WTC11 (cell line): ENCODE results near the gene COX6B2. TPM values are rescaled to one million over a fixed set of nuclear protein-coding genes. Genes with fewer than 3 reads are reported as not detected.

Source experiments
- ATAC-seq: fragments of 200-7000 bp; cut with Tn5 transposase; 2 replicates; pipeline ENCODE4 v1.10.0; 2021; ENCODE audit warnings: mild to moderate bottlenecking, moderate library complexity
- CTCF ChIA-PET: fragments of 300-600 bp; sonication (Branson Sonifier 250); formaldehyde crosslinking; loops from one replicate; lab custom pipeline; 2021; ENCODE audit warnings: antibody characterized with exemption; lab: Charles Lee
- POLR2A ChIA-PET: fragments of 350-600 bp; sonication (Branson Sonifier 250); formaldehyde crosslinking; loops from one replicate; lab custom pipeline; 2021; ENCODE audit warnings: antibody characterized with exemption; lab: Charles Lee
- DNase-seq: peaks from one replicate; pipeline ENCODE4 v3.0.0; 2021; ENCODE audit warnings: low spot score
- H3K27ac Mint-ChIP-seq: 2 replicates; pipeline ENCODE4 v1.8.0; 2021; ENCODE audit warnings: mixed read lengths
- H3K27me3 Mint-ChIP-seq: 2 replicates; pipeline ENCODE4 v1.8.0; 2021; ENCODE audit warnings: low read depth, mild to moderate bottlenecking, moderate library complexity, mixed read lengths
- H3K36me3 Mint-ChIP-seq: 2 replicates; pipeline ENCODE4 v1.8.0; 2021; ENCODE audit warnings: mixed read lengths
- H3K4me1 Mint-ChIP-seq: 2 replicates; pipeline ENCODE4 v1.8.0; 2022; ENCODE audit warnings: mixed read lengths
- H3K4me3 Mint-ChIP-seq: 2 replicates; pipeline ENCODE4 v1.8.0; 2021; ENCODE audit warnings: mild to moderate bottlenecking, moderate library complexity, mixed read lengths
- H3K9me3 Mint-ChIP-seq: 2 replicates; pipeline ENCODE4 v1.8.0; 2021; ENCODE audit warnings: mixed read lengths
- CDX4 ChIP-seq: fragments of 250-450 bp; sonication (Bioruptor Pico); IDR thresholded peaks from 2 replicates; pipeline ENCODE4 v1.9.0; 2021; ENCODE audit warnings: moderate library complexity, mild to moderate bottlenecking, inconsistent platforms, borderline replicate concordance
- FOXK1 ChIP-seq: sonication (generic); formaldehyde crosslinking; IDR thresholded peaks from 2 replicates; pipeline ENCODE4 v1.8.0; 2022; ENCODE audit warnings: mild to moderate bottlenecking, moderate library complexity, missing genetic modification reagents
- FOXP1 ChIP-seq: sonication (generic); formaldehyde crosslinking; IDR thresholded peaks from 2 replicates; pipeline ENCODE4 v1.8.0; 2022; ENCODE audit warnings: missing genetic modification reagents, mild to moderate bottlenecking, moderate library complexity, borderline replicate concordance
- FOXP4 ChIP-seq: sonication (generic); formaldehyde crosslinking; IDR thresholded peaks from 2 replicates; pipeline ENCODE4 v1.8.0; 2022; ENCODE audit warnings: mild to moderate bottlenecking, missing genetic modification reagents
- HMGA2 ChIP-seq: fragments of 250-450 bp; sonication (Bioruptor Pico); IDR thresholded peaks from 2 replicates; pipeline ENCODE4 v1.4.0; 2021; ENCODE audit warnings: mild to moderate bottlenecking, moderate library complexity
- JAZF1 ChIP-seq: fragments of 250-450 bp; sonication (Bioruptor Pico); IDR thresholded peaks from 2 replicates; pipeline ENCODE4 v1.9.0; 2021; ENCODE audit warnings: moderate library complexity, mild to moderate bottlenecking, inconsistent platforms
- JUN ChIP-seq: sonication (generic); formaldehyde crosslinking; IDR thresholded peaks from 2 replicates; pipeline ENCODE4 v1.8.0; 2023; ENCODE audit warnings: mild to moderate bottlenecking, missing genetic modification reagents
- MAX ChIP-seq: sonication (generic); formaldehyde crosslinking; IDR thresholded peaks from 2 replicates; pipeline ENCODE4 v1.8.0; 2022; ENCODE audit warnings: mild to moderate bottlenecking, missing genetic modification reagents
- NR1H2 ChIP-seq: sonication (generic); formaldehyde crosslinking; IDR thresholded peaks from 2 replicates; pipeline ENCODE4 v1.9.0; 2021; ENCODE audit warnings: mild to moderate bottlenecking, moderate library complexity, missing genetic modification reagents
- RORB ChIP-seq: fragments of 250-450 bp; sonication (Bioruptor Pico); IDR thresholded peaks from 2 replicates; pipeline ENCODE4 v1.9.0; 2021; ENCODE audit warnings: mild to moderate bottlenecking
- ZMAT4 ChIP-seq: fragments of 250-450 bp; sonication (Bioruptor Pico); IDR thresholded peaks from 2 replicates; pipeline ENCODE4 v1.9.0; 2021; ENCODE audit warnings: mild to moderate bottlenecking
- ZNF317 ChIP-seq: sonication (generic); formaldehyde crosslinking; IDR thresholded peaks from 2 replicates; pipeline ENCODE4 v1.8.1; 2023; ENCODE audit warnings: low read depth, mild to moderate bottlenecking, moderate library complexity, missing genetic modification reagents, borderline replicate concordance
- ZNF425 ChIP-seq: fragments of 250-450 bp; sonication (Bioruptor Pico); conservative IDR thresholded peaks from 2 replicates; pipeline ENCODE4 v1.9.0; 2021; ENCODE audit warnings: mild to moderate bottlenecking
- ZNF532 ChIP-seq: fragments of 250-450 bp; sonication (Bioruptor Pico); IDR thresholded peaks from 2 replicates; pipeline ENCODE4 v1.9.0; 2021; ENCODE audit warnings: mild to moderate bottlenecking, borderline replicate concordance
- total RNA-seq: library from RNA; stranded (reverse); gene quantifications from 3 replicates; pipeline ENCODE4 v1.2.3, GENCODE V29; 2021

COX6B2 gene
- total RNA-seq, 1 experiment from 2014 or later = 4.3 TPM

- no peak for TF ChIP-seq JUN
- no peak for TF ChIP-seq HMGA2 (CRISPR knock-in tag)
Observed at GRCh38 chr19:55387736-55388497, 33.4 kb upstream of the COX6B2 start (continued).

GRCh38 chr19:55386493-55386971 is 32.0 kb upstream of the COX6B2 start:
- ChIA-PET POLR2A (interaction anchor here (0.6 to 1.5 kb wide), 2 partner anchors 13 to 187 kb away, joined by 3 to 10 read pairs; no protein-coding TSS in a partner anchor), CTCF (no interaction called here)
- no peak for DNase-seq
- peaks cover 51% of the 10 kb centered on the region for H3K4me1 Mint-ChIP-seq
- peaks cover 17% of the 10 kb centered on the region for H3K27me3 Mint-ChIP-seq
- peak overlapping the region; percentile 100 for H3K4me3 Mint-ChIP-seq
- peak overlapping the region; percentile 79 for H3K27ac Mint-ChIP-seq
- H3K36me3 Mint-ChIP-seq = peaks cover 41% of the 10 kb centered on the region
- H3K9me3 Mint-ChIP-seq = no peaks in the 10 kb centered on the region
- no peak for ATAC-seq
- no peak for TF ChIP-seq ZNF317
- no peak for TF ChIP-seq ZNF425 (CRISPR knock-in tag)
- TF ChIP-seq FOXP4 (CRISPR knock-in tag) = no peak
- TF ChIP-seq NR1H2 (CRISPR knock-in tag) = no peak
- TF ChIP-seq ZNF532 (CRISPR knock-in tag) = no peak
- no peak for TF ChIP-seq FOXP1
- no peak for TF ChIP-seq JAZF1 (CRISPR knock-in tag)
- no peak for TF ChIP-seq FOXK1 (CRISPR knock-in tag)
- TF ChIP-seq MAX (CRISPR knock-in tag) = no peak
- no peak for TF ChIP-seq CDX4 (CRISPR knock-in tag)
- TF ChIP-seq ZMAT4 (CRISPR knock-in tag) = no peak
- no peak for TF ChIP-seq RORB (CRISPR knock-in tag)
